Measurements from ENCODE around the gene ROPN1. TPM values are rescaled to one million over a fixed set of nuclear protein-coding genes. Genes with fewer than 3 reads are reported as not detected.

Gene ROPN1
- total RNA-seq, 1 donor, result under 0.01 TPM

- no peak for TF ChIP-seq CTCF (IDR thresholded peaks at IDR 0.05; ENCODE audit: insufficient read depth, low read depth, low read length)
- H3K4me3 ChIP-seq (ENCODE audit: low read depth, low read length), result no peak overlapping the region
- no peak for DNase-seq (ENCODE audit: low read depth)
These were observed 43.5 kb downstream of the ROPN1 start for GRCh38 chr3:123948449-123948848.

DNA sequence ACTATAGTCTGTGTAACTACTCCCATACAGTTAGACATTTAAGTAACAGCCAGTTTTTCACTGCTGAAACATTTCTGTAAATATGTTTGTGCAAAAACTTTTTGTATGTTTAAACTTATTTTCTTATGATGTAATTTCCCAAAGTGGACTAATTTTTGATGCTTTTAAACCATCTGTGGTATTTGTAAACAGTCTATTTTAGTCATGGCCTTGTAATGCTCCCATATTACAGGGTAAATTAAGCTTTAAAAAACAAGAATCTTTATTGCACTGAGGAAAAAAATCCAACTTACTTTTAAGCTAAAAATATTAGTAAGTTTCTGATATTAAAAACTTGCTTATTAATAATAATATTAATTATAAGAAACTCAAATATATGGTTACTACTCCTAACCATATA is 44.4 kb downstream of the ROPN1 start:
- TF ChIP-seq CTCF (IDR thresholded peaks at IDR 0.05; ENCODE audit: insufficient read depth, low read depth, low read length), result no peak
- DNase-seq (ENCODE audit: low read depth), result peak; percentile 42
- H3K4me3 ChIP-seq (ENCODE audit: low read depth, low read length), result no peak overlapping the region

DNA sequence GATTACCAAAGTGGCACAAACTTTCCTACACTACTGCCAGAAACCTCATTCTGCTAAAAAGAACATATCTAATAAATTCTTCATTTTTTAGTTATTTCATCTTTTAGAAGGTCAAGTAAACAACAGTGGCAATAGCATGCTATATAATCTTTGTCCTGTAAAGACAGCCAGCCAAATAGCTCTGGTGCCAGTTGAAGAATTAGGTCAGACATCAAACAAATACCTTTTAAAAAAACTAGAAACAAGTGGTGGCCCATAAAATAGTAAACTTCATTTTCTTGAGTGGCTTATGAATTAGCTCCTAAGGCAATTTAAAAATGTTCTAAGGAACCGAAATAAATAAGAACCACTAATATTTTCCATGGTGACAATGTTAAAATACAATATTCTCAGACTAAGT is 50.4 kb downstream of the ROPN1 start:
- DNase-seq (ENCODE audit: low read depth), result no peak
- TF ChIP-seq CTCF (IDR thresholded peaks at IDR 0.05; ENCODE audit: insufficient read depth, low read depth, low read length), result no peak
- no peak overlapping the region for H3K4me3 ChIP-seq (ENCODE audit: low read depth, low read length)

DNA sequence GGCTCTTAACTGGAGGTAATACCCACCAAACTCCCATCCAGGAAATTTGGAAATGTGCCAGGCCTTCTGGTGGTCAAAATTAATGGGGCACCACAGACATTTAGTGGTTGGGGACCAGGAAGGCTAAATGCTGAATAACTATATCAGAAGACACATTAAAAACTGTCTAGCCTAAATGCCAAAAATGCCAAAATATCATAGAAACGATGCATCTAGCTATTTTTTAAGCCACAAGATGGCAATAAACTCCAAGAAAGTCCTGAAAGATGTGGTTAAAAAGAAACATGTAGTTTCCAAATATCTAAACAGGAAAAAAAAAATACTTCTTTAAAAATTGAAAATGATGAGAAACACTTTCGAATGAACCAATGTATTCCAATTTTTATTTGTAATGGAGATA is 50.8 kb downstream of the ROPN1 start:
- peak; percentile 33 for TF ChIP-seq CTCF (IDR thresholded peaks at IDR 0.05; ENCODE audit: insufficient read depth, low read depth, low read length)
- peak; percentile 18 for DNase-seq (ENCODE audit: low read depth)
- H3K4me3 ChIP-seq (ENCODE audit: low read depth, low read length), result no peak overlapping the region

DNA sequence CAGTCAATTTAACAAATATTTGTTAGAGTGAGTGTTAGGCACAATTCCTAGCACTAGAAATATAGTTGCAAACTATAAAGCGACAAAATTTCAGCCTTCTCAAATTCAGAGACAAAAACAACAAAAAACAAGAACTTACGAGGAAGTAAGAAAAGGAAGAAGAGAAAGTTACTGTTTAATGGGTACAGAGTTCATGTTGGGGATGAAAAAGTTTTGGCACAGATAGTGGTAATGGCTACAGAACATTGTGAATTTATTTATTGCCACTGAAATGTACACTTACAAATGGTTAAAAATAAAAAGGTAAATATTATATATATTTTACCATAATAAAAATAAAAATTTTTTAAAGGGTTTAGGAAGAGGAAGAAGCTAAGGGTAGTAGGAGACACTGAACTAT is 52.2 kb downstream of the ROPN1 start:
- TF ChIP-seq CTCF (IDR thresholded peaks at IDR 0.05; ENCODE audit: insufficient read depth, low read depth, low read length), result no peak
- no peak overlapping the region for H3K4me3 ChIP-seq (ENCODE audit: low read depth, low read length)
- no peak for DNase-seq (ENCODE audit: low read depth)

- no peak overlapping the region for H3K4me3 ChIP-seq (ENCODE audit: low read depth, low read length)
- no peak for TF ChIP-seq CTCF (IDR thresholded peaks at IDR 0.05; ENCODE audit: insufficient read depth, low read depth, low read length)
- DNase-seq (ENCODE audit: low read depth), result peak; percentile 65
These were observed 55.5 kb downstream of the ROPN1 start for GRCh38 chr3:123936400-123936799.

GRCh38 chr3:123935830-123936229 is 56.1 kb downstream of the ROPN1 start:
- DNase-seq (ENCODE audit: low read depth), result no peak
- TF ChIP-seq CTCF (IDR thresholded peaks at IDR 0.05; ENCODE audit: insufficient read depth, low read depth, low read length), result no peak
- no peak overlapping the region for H3K4me3 ChIP-seq (ENCODE audit: low read depth, low read length)
